Measurements from ENCODE around the gene FBXO34.
"Not testable (repeated sequence)": the region's sequence is repeated elsewhere in the genome, so short reads cannot be mapped to it uniquely, and the experiment has no call there.

The FBXO34 gene

GRCh38 chr14:55381561-55381960, 110.3 kb downstream of the FBXO34 start:
- peaks cover 90% of the 10 kb centered on the region for H3K36me3 Mint-ChIP-seq (ENCODE audit: low read depth)
- H3K4me1 Mint-ChIP-seq (ENCODE audit: low read depth), result no peaks in the 10 kb centered on the region
- H3K27me3 Mint-ChIP-seq, result no peaks in the 10 kb centered on the region
- no peak overlapping the region for H3K4me3 Mint-ChIP-seq
- H3K9me3 Mint-ChIP-seq, result no peaks in the 10 kb centered on the region
- intact Hi-C loops (cut with micrococcal nuclease), result no loop called here
- no peak overlapping the region for H3K27ac Mint-ChIP-seq

GRCh38 chr14:55382483-55382882, 111.3 kb downstream of the FBXO34 start:
- H3K4me1 Mint-ChIP-seq (ENCODE audit: low read depth), result no peaks in the 10 kb centered on the region
- intact Hi-C loops (cut with micrococcal nuclease), result no loop called here
- H3K4me3 Mint-ChIP-seq, result no peak overlapping the region
- H3K27ac Mint-ChIP-seq, result no peak overlapping the region
- no peaks in the 10 kb centered on the region for H3K27me3 Mint-ChIP-seq
- no peaks in the 10 kb centered on the region for H3K9me3 Mint-ChIP-seq
- peaks cover 90% of the 10 kb centered on the region for H3K36me3 Mint-ChIP-seq (ENCODE audit: low read depth)

GRCh38 chr14:55383056-55383466, 111.8 kb downstream of the FBXO34 start:
- H3K36me3 Mint-ChIP-seq (ENCODE audit: low read depth), result peaks cover 90% of the 10 kb centered on the region
- H3K27ac Mint-ChIP-seq; intact Hi-C loops (cut with micrococcal nuclease); H3K27me3 Mint-ChIP-seq; H3K4me3 Mint-ChIP-seq; H3K4me1 Mint-ChIP-seq (ENCODE audit: low read depth); H3K9me3 Mint-ChIP-seq: not testable (repeated sequence)

GRCh38 chr14:55383541-55384140, 112.4 kb downstream of the FBXO34 start:
- no peaks in the 10 kb centered on the region for H3K4me1 Mint-ChIP-seq (ENCODE audit: low read depth)
- no peaks in the 10 kb centered on the region for H3K9me3 Mint-ChIP-seq
- H3K27me3 Mint-ChIP-seq, result no peaks in the 10 kb centered on the region
- no peak overlapping the region for H3K27ac Mint-ChIP-seq
- intact Hi-C loops (cut with micrococcal nuclease), result no loop called here
- H3K36me3 Mint-ChIP-seq (ENCODE audit: low read depth), result peaks cover 90% of the 10 kb centered on the region
- no peak overlapping the region for H3K4me3 Mint-ChIP-seq

- no peak overlapping the region for H3K4me3 Mint-ChIP-seq
- H3K9me3 Mint-ChIP-seq, result no peaks in the 10 kb centered on the region
- H3K27ac Mint-ChIP-seq, result no peak overlapping the region
- H3K36me3 Mint-ChIP-seq (ENCODE audit: low read depth), result peaks cover 90% of the 10 kb centered on the region
- no peaks in the 10 kb centered on the region for H3K4me1 Mint-ChIP-seq (ENCODE audit: low read depth)
- intact Hi-C loops (cut with micrococcal nuclease), result no loop called here
- no peaks in the 10 kb centered on the region for H3K27me3 Mint-ChIP-seq
These were observed 113.3 kb downstream of the FBXO34 start for GRCh38 chr14:55384536-55384935.

GRCh38 chr14:55386037-55386808, 115.0 kb downstream of the FBXO34 start:
- H3K27ac Mint-ChIP-seq, result no peak overlapping the region
- H3K9me3 Mint-ChIP-seq, result no peaks in the 10 kb centered on the region
- H3K4me3 Mint-ChIP-seq, result no peak overlapping the region
- H3K36me3 Mint-ChIP-seq (ENCODE audit: low read depth), result peaks cover 91% of the 10 kb centered on the region
- H3K27me3 Mint-ChIP-seq, result no peaks in the 10 kb centered on the region
- no peaks in the 10 kb centered on the region for H3K4me1 Mint-ChIP-seq (ENCODE audit: low read depth)
- intact Hi-C loops (cut with micrococcal nuclease), result no loop called here

GRCh38 chr14:55387121-55387520, 115.9 kb downstream of the FBXO34 start:
- H3K27ac Mint-ChIP-seq, result no peak overlapping the region

GRCh38 chr14:55388160-55388559, 116.9 kb downstream of the FBXO34 start:
- peaks cover 89% of the 10 kb centered on the region for H3K36me3 Mint-ChIP-seq (ENCODE audit: low read depth)
- no peaks in the 10 kb centered on the region for H3K27me3 Mint-ChIP-seq
- H3K27ac Mint-ChIP-seq, result no peak overlapping the region
- H3K4me1 Mint-ChIP-seq (ENCODE audit: low read depth), result no peaks in the 10 kb centered on the region
- H3K9me3 Mint-ChIP-seq, result no peaks in the 10 kb centered on the region
- H3K4me3 Mint-ChIP-seq, result no peak overlapping the region
- intact Hi-C loops (cut with micrococcal nuclease), result no loop called here

More at GRCh38 chr14:55387121-55387520, 115.9 kb downstream of the FBXO34 start:
- peaks cover 87% of the 10 kb centered on the region for H3K36me3 Mint-ChIP-seq (ENCODE audit: low read depth)
- intact Hi-C loops (cut with micrococcal nuclease), result no loop called here
- H3K9me3 Mint-ChIP-seq, result no peaks in the 10 kb centered on the region
- no peaks in the 10 kb centered on the region for H3K27me3 Mint-ChIP-seq
- no peak overlapping the region for H3K4me3 Mint-ChIP-seq
- no peaks in the 10 kb centered on the region for H3K4me1 Mint-ChIP-seq (ENCODE audit: low read depth)

- Mint-ChIP-seq H3K27me3 (no peaks in the 10 kb centered on the region), H3K9me3 (no peaks in the 10 kb centered on the region), H3K4me1 (ENCODE audit: low read depth) (no peaks in the 10 kb centered on the region), H3K4me3 (no peak overlapping the region), H3K36me3 (ENCODE audit: low read depth) (peaks cover 83% of the 10 kb centered on the region), H3K27ac (no peak overlapping the region)
- intact Hi-C loops (cut with micrococcal nuclease), result no loop called here
These were observed 118.1 kb downstream of the FBXO34 start for GRCh38 chr14:55389330-55389729.

GRCh38 chr14:55398679-55399078, 127.5 kb downstream of the FBXO34 start:
- Mint-ChIP-seq H3K27me3 (no peaks in the 10 kb centered on the region), H3K4me1 (ENCODE audit: low read depth) (peaks cover 26% of the 10 kb centered on the region), H3K27ac (no peak overlapping the region), H3K9me3 (no peaks in the 10 kb centered on the region), H3K4me3 (no peak overlapping the region), H3K36me3 (ENCODE audit: low read depth) (peaks cover 35% of the 10 kb centered on the region)
- intact Hi-C loops (cut with micrococcal nuclease), result no loop called here

GRCh38 chr14:55399183-55399582, 128.0 kb downstream of the FBXO34 start:
- intact Hi-C loops (cut with micrococcal nuclease), result no loop called here
- Mint-ChIP-seq H3K27ac (no peak overlapping the region), H3K4me1 (ENCODE audit: low read depth) (peaks cover 28% of the 10 kb centered on the region), H3K4me3 (no peak overlapping the region), H3K9me3 (no peaks in the 10 kb centered on the region), H3K36me3 (ENCODE audit: low read depth) (peaks cover 31% of the 10 kb centered on the region), H3K27me3 (no peaks in the 10 kb centered on the region)

- peaks cover 24% of the 10 kb centered on the region for H3K36me3 Mint-ChIP-seq (ENCODE audit: low read depth)
- H3K27ac Mint-ChIP-seq, result no peak overlapping the region
- H3K4me3 Mint-ChIP-seq, result no peak overlapping the region
- H3K9me3 Mint-ChIP-seq, result no peaks in the 10 kb centered on the region
- no peaks in the 10 kb centered on the region for H3K27me3 Mint-ChIP-seq
- intact Hi-C loops (cut with micrococcal nuclease), result no loop called here
- H3K4me1 Mint-ChIP-seq (ENCODE audit: low read depth), result peaks cover 31% of the 10 kb centered on the region
These were observed 128.6 kb downstream of the FBXO34 start for GRCh38 chr14:55399852-55400251.

GRCh38 chr14:55401751-55402150, 130.5 kb downstream of the FBXO34 start:
- Mint-ChIP-seq H3K9me3 (no peaks in the 10 kb centered on the region), H3K27me3 (no peaks in the 10 kb centered on the region), H3K4me3 (no peak overlapping the region), H3K27ac (peak overlapping the region; percentile 12), H3K4me1 (ENCODE audit: low read depth) (peaks cover 31% of the 10 kb centered on the region), H3K36me3 (ENCODE audit: low read depth) (peaks cover 11% of the 10 kb centered on the region)
- intact Hi-C loops (cut with micrococcal nuclease), result no loop called here

Data from dendritic cell treated with granulocyte-macrophage colony-stimulating factor and Interleukin-4, amounts not matched to agents 40 ng/mL and 50 ng/mL, for 4 days (primary cell).